NCI-H1105 treated with DMSO at 0.1 percent for 48 hours (cell line): ENCODE measurements around the gene RHOD.

Experiments
- DNase-seq: peaks from one replicate; lab custom pipeline; 2025; lab: John Stamatoyannopoulos, UW

The RHOD gene

DNA sequence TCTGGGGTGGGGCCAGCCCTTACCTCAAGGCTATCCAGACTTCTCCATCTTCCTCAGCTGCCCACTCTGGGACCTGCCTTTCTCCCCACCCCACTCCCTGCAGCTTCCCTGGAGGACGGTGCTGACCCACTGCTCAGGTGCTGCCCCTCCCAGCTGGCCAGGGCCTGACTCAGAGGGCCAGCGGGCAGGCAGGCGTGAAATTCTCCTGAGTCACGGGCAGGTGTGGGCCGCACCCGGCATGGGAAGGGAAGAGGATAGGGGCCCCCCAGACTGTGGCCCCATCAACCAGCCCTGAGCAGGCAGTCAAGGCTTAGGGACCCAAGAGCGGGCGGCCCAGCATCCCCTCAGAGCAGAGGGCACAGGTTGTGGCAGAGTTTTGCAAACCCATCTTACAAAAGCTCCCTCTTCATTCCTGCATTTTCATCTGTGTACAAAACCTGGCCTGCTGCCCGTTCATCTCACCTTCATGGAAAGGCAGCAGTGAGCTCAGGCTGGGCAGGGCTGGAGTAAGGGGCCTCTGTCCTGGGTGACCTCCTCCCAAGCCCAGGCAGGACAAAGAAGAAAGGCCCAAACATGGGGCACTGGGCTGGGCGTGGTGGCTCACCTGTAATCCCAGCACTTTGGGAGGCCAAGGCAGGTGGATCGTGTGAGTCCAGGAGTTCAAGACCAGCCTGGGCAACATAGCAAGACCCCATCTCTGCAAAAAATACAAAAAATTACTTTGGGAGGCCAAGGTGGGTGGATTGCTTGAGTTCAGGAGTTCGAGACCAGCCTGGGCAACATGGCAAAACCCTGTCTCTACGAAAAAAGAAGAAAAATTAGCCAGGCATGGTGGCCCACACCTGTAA lies 6.1 kb downstream of the RHOD start:
- DNase-seq: no peak

DNA sequence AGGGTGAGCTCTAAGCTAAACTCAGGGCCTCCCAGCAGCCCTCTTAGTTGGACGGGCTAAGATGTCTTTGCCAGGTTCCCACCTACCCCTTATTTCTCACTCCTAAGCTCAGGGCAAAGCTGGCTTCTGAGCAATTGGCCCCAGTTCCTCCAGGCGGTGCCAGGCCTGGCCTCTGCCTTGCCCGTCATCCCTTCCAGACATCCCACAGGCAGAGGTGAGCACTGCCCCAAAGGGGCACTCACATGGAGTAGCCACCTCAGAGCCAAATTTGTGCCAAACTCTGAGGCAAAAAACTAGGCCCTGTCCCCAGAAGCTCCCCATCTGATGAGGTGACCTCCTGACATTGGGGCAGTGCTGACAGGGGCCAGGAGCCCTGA lies 9.7 kb downstream of the RHOD start:
- no peak for DNase-seq

DNA sequence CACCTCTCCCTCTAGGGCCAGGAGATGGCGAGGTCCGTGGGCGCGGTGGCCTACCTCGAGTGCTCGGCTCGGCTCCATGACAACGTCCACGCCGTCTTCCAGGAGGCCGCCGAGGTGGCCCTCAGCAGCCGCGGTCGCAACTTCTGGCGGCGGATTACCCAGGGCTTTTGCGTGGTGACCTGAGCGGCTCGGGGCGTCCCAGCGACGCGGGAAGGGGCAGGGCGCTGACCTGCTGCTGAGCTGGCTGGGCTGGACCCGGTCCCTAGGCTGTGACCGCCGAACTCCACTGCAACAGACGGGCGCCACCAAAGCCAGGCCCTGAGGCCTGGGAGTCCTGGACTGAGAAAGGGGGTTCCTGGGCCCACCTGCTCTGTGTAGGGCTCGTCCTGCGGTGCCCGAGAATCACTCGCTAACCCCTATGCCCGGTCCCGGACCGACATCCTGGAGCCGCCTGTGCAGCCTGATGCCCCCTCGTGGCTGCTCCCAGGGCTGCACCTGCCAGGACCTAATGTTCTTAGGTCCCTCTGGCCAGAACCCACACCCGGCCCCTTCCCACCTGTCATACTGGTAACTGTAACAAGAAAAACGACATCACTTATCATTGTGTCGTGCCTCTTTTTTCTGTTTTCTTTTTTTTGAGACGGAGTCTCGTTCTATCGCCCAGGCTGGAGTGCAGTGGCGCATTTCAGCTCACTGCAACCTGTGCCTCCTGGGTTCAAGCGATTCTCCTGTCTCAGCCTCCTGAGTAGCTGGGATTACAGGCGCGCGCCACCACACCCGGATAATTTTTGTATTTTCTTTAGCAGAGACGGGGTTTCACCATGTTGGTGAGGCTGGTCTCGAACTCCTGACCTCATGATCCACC lies 15.0 kb downstream of the RHOD start:
- DNase-seq: no peak

DNA sequence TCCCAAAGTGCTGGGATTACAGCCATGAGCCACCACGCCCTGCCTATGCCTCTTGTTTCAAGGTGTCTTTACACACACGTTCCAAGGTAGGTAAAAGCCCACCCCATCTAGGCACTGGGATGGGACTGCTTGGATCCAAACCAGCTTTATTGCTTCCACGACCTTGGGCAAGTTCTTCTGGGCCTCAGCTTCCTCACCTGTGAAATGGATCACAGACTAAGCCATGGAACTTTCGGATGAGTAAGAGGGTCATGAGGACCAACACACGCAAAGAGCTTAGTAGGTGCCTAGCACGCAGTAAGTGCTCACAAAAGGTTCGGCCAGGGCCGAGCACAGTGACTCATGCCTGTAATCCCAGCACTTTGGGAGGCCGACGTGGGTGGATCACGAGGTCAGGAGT lies 15.6 kb downstream of the RHOD start:
- DNase-seq: no peak

DNA sequence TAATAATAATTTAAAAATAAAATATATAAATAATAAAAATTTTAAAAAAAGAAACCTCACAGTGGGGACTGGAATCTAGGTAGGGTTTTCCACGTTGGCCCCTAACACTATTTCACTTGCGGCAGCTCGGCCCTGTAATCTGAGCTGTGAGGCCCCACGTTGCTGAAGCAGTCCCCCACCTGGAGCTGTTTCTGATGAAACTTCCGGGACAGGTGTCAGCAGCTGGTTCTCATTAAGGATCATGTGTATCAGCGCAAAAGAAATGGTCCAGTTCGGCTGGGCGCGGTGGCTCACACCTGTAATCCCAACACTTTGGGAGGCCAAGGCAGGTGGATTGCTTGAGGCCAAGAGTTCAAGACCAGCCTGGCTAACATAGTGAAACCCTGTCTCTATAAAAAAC lies 17.3 kb downstream of the RHOD start:
- DNase-seq: no peak

- no peak for DNase-seq
Measured at GRCh38 chr11:67076202-67076601, 19.6 kb downstream of the RHOD start.

- DNase-seq: no peak
Measured at GRCh38 chr11:67079065-67079705, 22.5 kb downstream of the RHOD start.

DNA sequence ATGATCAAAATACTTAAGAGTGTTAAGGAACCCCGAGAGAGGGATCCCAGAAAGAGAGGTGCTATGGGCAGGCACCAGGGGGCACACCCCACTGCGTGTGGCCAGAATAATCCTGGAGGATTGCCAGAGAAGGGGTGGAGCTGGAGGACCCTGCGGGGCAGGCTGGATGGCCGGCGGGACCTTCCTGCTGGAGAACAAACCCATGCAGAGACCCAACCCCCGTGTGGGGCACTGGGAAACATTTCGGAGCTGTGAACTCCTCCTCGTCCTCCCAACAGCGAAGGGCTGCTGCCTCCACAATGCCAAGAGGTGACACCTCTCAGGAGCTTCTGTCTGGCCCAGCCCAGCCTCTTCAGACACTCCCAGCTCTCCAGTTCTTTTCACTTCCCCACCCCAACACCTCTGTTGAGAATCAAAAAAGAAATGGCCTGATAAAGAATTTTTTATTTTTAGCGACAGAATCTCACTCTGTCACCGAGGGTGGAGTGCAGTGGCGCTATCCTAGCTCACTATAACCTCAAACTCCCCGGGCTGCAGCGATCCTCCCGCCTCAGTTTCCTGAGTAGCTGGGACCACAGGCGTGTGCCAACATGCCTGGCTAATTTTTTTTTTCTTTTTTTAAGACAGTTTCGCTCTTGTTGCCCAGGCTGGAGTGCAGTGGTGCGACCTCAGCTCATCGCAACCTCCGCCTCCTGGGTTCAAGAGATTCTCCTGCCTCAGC lies 25.6 kb downstream of the RHOD start:
- DNase-seq: no peak

DNA sequence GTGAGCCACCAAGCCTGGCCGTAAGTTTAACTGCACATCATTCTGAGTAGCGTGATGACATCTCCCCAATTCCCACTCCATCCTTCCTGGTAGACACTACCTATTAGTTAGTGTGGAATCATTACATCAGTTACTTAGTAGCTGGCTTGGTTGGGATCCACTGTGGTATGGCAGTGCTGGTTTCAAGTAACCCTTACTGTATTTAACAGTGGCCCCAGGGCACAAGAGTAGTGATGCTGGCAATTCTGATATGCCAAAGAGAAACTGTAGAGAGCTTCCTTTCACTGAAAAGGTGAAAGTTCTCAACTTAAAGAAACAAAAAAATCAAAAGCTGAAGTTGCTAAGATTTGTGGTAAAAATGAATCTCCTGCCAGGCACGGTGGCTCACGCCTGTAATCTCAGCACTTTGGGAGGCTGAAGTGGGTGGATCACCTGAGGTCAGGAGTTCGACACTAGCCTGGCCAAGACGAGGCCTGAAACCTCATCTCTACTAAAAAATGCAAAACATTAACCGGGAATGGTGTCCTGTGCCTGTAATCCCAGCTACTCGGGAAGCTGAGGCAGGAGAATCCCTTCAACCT lies 27.2 kb downstream of the RHOD start:
- no peak for DNase-seq

GRCh38 chr11:67085617-67086016 lies 29.0 kb downstream of the RHOD start:
- DNase-seq: no peak

DNA sequence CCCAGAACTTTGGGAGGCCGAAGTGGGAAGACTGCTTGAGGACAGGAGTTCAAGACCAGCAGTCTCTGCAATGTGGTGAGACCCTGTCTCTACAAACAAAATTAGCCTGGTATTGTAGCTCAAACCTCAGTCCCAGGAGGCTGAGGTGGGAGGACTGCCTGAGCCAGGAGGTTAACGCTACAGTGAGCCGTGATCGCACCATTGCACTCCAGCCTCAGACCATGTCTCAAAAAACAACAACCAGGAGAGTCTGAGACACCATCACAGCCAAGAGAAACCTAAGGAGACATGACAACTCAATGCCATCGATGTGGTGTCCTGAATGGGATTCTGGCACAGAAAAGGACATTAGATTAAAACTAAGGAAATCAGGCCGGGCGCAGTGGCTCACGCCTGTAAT lies 34.1 kb downstream of the RHOD start:
- DNase-seq: no peak

- no peak for DNase-seq
Measured at GRCh38 chr11:67095214-67095507, 38.5 kb downstream of the RHOD start.

- DNase-seq: no peak
Measured at GRCh38 chr11:67098799-67099429, 42.3 kb downstream of the RHOD start.

- DNase-seq: no peak
Measured at GRCh38 chr11:67099831-67100324, 43.2 kb downstream of the RHOD start.

DNA sequence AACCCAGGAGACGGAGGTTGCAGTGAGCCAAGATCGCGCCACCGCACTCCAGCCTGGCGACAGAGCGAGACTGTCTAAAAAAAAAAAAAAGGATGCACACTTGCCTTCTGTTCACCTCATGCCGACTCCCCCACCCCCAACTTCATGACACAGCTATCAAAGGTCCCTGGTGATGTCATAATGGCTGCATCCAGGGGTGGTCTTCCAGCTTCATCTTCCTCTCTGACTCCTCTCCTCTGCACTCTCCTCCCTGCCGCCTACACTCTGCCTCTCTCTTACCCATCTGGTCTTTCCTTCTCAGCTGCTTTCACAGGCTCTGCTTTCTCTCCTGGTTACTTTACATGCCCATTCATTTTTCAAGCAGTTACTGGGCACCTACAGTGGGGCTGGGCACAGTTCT lies 46.0 kb downstream of the RHOD start:
- DNase-seq: no peak

- no peak for DNase-seq
Measured at GRCh38 chr11:67105964-67106363, 49.3 kb downstream of the RHOD start.

DNA sequence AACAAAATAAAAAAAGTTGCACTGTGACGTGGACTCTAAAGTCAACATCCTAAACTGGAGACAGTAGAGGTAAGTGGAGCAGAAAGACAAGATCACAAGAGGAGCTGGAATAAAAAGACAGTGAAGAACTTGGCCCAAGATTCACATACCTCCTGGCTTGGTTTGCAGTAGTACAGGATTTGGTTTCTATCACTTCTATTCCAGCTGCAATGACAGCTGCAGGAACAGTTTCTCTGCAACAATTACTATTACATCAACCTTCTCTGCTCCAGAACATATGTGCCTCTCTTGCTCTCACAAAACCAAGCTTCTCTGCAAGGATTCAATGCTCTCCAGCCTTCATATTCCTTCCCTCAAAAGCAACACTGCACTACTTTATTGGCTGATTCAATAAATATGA lies 54.6 kb downstream of the RHOD start:
- no peak for DNase-seq

DNA sequence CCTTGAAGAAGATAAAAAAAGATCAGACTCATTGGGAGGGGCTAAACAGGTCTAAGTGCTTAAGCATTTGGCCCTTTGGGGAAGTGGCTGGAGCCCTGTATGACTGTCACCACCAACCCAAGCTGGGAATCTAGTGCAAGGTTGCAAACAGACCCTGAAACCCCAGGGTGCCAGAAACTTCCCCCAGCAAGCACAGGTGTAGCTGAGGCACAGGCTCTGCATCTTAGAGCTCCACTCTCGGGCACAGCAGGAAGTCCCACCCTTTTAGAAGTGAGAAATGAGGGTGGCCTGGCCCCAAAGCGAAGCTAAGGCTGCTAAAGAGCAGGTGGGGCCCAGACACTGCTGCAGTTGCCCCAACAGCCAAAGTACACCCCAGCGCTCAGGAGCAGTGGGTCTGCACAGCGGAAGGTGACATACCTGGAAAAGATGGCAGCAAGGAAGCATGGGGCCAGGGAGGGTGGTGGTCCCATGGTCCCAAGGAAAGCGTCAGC lies 56.6 kb downstream of the RHOD start:
- DNase-seq: no peak

- no peak for DNase-seq
Measured at GRCh38 chr11:67114275-67114896, 57.7 kb downstream of the RHOD start.

- no peak for DNase-seq
Measured at GRCh38 chr11:67116758-67117105, 60.1 kb downstream of the RHOD start.

DNA sequence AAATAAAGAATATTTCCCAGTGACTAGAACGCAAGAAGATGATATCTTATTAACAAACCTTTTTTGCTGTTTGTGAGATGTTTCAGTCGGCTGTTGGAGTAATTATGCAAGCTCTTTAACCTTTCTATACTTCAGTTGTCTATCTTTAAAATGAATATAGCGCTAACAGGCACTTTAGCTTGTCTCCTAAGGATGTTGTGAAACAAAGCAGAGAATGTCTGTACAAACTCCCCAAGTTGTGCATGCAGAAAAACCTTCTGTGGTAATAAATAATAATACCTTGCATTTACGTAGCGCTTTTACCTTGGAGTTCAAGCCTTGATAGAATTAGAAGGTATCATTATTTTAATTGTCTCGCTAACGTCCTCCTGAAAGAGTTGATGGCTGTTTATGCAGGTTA lies 60.5 kb downstream of the RHOD start:
- peak; percentile 60 for DNase-seq
